ENCODE results near the gene UGT2B7.
"Not testable (repeated sequence)": the region's sequence is repeated elsewhere in the genome, so short reads cannot be mapped to it uniquely, and the experiment has no call there.

UGT2B7 gene
- 0 reads per million in 2 donors for total RNA-seq

- no peak for DNase-seq
Observed at GRCh38 chr4:69096111-69096656, at the start of gene UGT2B7. Gene UGT2B7 (plus strand): TSS chr4:69096474. CDS start chr4:69096521, 47 bp downstream.

DNA sequence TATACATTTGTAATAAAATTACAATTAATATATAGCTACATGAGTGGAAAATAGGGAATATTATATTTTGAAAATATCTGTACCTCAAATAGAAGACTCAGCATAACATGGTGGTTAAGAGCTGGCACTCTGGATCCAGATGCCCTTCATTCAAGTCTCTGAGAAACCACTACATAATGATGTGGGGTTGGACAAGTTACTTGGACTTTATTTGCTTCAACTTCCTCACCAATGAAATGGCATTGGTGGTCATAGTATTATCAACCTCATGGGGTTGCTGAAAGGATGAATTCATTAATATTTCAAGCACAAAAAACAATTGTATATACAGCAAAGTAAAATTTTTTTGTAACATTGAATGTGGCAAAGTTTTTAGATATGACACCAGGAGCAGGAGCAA, 46.4 kb upstream of the UGT2B7 start:
- no peak for DNase-seq

- DNase-seq = not testable (repeated sequence)
Observed at GRCh38 chr4:69050853-69051575, 45.3 kb upstream of the UGT2B7 start.

DNA sequence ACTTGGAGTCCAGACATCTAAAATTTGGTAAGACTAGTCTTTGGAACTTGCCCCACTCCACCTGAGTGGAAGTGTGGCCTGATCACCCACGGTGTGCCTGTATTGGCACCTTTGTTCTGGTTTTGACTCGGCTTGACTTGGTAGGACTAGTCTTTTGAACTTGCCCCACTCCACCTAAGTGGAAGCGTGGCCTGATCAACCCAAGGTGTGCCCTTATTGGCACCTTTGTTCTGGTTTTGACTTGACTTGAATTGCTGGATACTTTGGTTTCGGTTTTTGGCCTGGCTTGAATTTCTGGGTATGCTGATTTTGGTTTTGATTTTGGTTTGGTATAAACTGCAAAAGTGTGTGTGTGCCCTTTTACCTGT, 44.7 kb upstream of the UGT2B7 start:
- no peak for DNase-seq

- DNase-seq = not testable (repeated sequence)
Observed at GRCh38 chr4:69053309-69053885, 42.9 kb upstream of the UGT2B7 start.

GRCh38 chr4:69054033-69054432, 42.2 kb upstream of the UGT2B7 start:
- not testable (repeated sequence) for DNase-seq

- no peak for DNase-seq
Observed at GRCh38 chr4:69054578-69055200, 41.6 kb upstream of the UGT2B7 start.

- no peak for DNase-seq
Observed at GRCh38 chr4:69056150-69056549, 40.1 kb upstream of the UGT2B7 start.

GRCh38 chr4:69056921-69057550, 39.2 kb upstream of the UGT2B7 start:
- DNase-seq = no peak

DNA sequence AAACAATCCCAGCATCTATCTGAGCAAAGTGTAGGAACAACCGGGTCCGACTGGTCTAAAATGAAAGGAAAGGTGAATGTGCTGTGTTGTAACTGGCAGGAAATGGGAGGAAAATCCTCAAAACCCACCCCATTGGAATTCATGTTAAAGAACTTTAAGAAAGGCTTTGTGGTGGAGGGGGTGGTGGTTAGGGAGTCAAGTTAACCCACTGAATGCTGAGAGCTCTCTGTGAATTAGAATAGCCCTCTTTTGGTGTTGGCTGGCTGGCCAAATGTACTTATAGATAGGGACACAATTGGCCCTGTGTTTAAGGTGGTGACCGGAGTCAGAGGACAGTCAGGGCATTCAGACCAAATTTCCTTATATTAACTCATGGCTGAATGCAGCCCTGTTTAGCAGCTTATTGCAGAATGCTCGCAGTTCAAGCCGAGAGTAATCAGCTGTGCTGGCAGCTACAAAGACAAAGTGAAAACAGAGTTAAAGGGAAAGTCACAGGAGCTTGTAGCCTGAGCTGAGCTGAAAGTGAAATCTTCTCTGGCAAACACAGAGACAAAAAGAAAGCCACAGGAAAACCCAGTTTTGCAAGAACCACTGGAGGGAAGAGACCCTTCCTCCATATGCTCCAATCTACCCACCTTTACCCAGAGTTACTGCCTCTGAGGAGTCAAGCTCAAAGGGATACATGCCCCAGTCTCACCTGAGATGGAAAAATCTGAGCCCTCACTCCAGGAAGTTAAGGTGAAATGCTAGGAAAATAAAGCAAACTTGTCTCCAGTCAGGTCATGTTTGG, 38.5 kb upstream of the UGT2B7 start:
- DNase-seq = no peak

DNA sequence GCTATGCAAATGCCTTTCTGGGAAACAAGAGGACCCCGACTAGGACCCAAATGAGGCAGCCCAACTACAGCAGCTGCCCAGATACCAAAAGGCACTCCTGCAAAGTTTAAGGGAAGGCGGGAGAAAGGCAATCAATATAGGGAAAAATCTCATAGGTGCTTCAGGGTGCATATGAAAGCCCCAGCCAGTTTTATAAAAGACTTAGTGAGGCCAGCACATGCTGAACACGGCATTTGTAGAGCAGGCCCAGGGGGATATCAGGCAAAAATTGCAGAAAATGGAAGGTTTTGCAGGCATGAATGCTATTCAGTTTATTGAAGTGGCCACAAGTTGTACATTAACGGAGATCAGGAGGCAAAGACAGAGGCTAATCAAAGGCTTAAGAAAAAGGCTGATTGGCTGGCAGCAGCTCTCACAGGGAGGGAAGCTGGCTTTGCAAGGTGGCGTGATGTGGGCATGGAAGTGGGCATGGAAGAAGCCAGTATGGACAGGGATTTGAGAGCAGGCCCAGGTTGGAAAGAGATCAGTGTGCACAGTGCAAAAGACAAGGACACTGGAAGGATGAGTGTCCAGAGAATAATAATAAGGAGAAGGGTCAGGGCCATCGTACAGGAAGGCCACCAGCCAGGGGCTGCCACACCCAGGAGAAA, 37.7 kb upstream of the UGT2B7 start:
- no peak for DNase-seq

DNA sequence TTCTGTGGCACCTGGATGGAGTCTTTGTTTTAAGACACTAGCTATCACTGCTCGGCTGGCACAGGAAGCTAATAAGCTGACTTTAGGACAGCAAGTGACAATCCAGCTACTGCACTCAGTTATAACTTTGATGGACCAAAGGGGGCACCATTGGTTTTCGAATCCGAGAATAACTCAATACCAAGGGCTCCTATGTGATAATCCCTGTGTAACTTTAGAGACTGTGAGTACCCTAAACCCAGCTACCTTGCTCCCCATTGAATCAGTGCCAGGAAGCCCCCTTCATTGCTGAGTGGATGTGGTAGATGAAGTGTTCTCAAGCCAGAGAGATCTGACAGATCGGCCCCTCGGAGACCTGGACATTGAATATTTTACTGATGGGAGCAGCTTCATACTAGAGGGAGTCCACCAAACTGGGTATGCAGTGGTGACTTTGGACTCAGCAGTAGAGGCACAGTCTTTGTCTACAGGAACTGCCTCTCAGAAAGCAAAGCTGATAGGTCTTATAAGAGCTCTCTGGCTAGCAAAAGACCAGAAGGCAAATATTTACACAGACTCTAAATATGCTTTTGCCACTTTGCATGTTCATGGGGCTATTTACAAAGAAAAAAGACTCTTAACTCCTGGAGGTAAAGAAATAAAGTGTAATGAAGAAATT, 35.5 kb upstream of the UGT2B7 start:
- DNase-seq = no peak

GRCh38 chr4:69064391-69064790, 31.9 kb upstream of the UGT2B7 start:
- no peak for DNase-seq

DNA sequence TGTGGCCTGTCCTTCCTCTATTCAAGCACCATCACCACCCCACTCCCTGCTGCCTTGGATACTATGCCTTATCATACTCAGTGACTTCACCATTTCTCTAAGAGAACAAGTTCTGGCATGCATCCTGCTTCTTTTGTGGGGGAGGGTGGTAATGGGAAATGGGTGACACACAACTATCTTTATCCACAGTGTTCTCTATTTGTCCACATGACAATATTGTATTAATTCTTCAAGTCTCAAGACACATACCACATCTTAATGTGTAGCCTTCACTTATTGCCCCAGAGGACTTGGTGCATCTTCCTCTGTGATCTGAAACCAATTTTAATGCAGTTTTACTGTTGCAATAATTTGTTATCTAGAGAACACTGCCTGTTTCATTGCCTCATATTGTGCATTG, 29.3 kb upstream of the UGT2B7 start:
- DNase-seq = no peak

- DNase-seq = no peak
Observed at GRCh38 chr4:69069085-69069484, 27.2 kb upstream of the UGT2B7 start.

DNA sequence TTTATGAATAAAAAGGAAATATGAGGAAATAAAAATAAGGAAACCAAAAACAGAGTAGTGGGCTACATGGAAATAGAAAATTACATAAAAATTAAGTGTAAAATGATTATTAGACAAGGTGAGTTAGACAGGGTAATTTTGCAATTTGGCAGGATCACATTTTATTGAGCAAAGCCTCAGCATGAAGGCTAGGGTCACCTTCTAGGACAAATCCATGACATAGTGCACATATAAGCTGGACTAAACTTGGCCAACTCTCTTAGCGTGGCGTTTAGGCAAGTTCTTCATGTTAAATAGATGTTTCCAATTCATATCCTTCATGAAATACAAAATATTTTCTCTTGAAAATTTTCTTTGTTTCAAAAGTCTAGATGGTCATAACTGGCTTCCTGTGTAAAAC, 25.7 kb upstream of the UGT2B7 start:
- DNase-seq = no peak

DNA sequence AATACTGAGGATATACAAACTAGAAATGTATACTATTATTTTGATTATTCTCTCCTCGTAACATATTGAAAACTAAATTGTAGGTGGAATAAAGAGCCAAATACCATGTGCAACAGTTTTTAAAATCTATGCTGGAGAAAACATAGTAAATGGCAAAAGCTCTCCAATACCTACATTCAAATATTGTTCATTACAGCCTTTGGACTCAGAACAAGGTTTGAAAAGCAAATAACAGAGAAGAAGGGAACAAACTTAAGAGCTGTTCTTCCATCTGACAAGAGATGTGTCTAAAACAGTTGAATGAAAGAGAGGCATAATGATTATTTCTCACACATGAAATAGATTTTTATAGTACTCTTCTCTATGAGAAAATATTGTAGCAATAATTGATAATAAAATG, 25.0 kb upstream of the UGT2B7 start:
- no peak for DNase-seq

- no peak for DNase-seq
Observed at GRCh38 chr4:69073375-69073774, 22.9 kb upstream of the UGT2B7 start.

DNA sequence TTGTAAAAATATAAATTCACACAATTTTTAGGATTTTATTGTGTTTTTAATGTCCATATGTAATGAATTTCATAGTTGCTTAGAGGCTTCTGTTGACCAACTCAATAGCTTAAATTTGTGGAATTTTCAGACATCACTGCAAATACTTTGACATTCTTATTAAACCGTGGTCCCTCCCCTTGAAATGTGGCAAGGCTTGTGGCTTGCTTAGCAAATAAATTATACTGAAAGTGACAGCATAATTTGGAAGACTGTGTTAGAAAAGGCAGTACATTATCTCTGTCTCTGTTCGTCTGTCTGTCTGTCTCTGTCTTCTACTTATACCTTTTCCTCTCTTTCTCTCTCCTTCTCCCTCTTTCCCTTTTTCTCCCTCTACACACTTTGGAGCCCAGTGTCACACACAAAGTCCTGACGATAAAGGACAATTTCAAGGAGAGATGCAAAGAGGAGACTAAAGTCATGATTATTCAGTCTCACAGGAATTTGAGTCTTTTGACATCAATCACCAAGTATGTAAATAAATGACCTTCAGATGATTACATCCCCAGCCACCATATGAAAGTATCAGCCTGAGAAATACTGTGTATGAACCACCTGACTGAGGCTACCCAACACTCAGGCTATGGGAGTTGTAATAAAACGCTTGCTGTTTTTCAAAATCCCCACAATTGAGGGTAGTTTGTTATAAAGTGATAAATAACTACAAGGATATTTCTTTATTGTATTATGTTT, 21.0 kb upstream of the UGT2B7 start:
- DNase-seq = no peak

DNA sequence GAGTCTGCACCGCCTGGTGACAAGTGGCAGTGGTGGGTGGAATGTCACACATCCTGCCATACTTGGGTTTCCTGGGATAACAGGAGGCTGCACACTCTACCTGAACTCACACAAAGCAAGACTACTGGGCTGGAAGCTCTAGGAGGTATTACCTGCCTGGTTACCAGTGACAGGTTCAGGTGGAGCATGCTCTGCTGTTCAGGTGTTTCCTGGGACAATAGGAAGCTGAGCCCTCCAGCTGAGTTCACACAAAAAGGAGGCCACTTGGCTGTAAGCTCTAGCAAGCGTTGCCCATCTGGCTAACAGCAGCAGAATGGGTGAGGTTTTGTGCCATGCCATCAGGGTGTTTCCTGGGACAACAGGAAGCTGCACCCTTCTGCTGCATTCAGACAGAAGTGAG, 17.4 kb upstream of the UGT2B7 start:
- DNase-seq = no peak

- no peak for DNase-seq
Observed at GRCh38 chr4:69088473-69088872, 7.8 kb upstream of the UGT2B7 start.

Data from T-helper 9 cell (primary cell).